HG03045 (cell line): ENCODE measurements around the gene MOG.

ENCODE experiments used
- ATAC-seq: cut with Tn5 transposase; IDR thresholded peaks from one replicate; pipeline ENCODE4 v1.9.1; 2021; ENCODE audit warnings: mild to moderate bottlenecking, moderate library complexity; ENCODE audit not compliant: unreplicated experiment

MOG gene

DNA sequence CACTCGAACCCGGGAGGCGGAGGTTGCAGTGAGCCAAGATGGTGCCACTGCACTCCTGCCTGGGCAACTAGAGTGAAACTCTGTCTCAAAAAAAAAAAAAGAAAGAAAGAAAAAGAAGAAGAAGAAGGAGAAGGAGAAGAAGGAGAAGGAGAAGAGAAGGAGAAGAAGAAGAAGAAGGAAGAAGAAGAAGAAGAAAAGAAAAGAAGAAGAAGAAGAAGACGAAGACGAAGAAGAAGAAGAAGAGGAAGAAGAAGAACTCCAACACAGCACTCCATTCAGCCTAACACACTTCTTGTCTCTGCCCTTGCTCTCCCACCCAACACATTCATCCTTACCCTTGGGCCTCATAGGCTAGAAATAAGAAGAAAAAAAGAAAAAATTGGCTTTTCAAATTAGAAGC is 17.1 kb downstream of the MOG start:
- no peak for ATAC-seq

DNA sequence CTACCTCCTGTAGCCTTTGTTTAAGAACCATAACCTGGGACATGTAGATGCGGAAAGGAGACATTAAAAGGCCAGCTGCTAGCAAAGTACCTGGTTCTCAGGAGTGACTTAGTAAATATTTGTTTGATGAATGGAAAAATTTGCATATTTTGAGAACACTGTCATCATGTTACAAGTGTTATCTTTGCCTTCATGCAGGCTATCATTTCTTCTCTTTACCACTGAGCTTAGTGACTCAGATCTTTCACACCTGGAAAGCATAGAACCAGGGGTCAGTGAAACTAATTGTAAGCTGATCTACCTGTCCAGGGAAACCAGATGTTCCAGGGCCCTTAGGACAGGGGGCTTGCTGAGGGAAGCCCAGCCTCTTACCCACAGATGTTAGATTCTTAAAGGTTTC is 18.7 kb downstream of the MOG start:
- no peak for ATAC-seq

DNA sequence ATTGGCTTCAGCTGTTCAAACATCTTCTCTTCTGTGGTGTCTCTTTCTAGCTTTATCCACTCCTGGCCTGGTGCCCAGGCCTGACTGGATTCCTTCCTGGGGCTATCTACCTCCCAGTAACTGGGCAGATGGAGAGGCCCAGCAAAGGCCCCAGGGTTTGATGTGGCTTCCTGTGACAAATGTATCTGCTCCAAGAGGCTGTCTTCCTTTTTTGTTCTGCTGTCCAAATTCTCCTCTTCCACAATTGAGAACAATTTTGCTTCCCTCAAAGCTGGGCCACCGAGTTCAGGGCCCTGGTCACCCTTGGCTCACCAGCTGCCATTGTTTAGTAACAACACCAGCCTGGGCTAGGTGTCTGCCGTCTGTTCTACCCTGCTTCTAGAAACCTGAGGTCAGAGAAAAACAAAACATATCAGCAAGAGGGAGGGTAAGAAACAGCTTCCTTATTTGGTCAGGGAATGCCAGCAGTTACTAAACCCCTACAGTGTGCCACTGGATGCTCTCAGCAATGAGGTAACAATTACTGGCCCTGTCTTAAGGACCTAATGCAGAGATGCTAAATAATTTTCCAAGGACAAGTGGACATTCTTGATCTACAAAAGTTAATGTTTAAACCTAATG is 20.2 kb downstream of the MOG start:
- no peak for ATAC-seq

DNA sequence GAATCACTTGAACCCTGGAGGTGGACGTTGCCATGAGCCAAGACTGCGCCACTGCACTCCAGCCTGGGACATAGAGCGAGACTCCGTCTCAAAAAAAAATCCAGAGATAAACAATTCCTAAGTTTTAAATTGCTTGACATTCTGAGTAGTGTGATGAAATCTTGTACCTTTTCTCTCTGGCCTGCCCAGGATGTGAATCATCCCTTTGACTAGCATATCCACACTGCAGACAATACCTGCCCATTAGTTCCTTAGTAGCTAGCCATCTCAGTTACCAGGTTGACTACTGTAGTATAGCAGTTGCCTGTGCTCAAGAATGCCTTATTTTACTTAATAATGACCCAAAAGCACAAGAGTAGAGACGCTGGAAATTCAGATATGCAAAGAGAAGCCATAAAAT is 21.2 kb downstream of the MOG start:
- ATAC-seq = no peak

GRCh38 chr6:29679962-29680361 is 23.1 kb downstream of the MOG start:
- ATAC-seq = no peak

DNA sequence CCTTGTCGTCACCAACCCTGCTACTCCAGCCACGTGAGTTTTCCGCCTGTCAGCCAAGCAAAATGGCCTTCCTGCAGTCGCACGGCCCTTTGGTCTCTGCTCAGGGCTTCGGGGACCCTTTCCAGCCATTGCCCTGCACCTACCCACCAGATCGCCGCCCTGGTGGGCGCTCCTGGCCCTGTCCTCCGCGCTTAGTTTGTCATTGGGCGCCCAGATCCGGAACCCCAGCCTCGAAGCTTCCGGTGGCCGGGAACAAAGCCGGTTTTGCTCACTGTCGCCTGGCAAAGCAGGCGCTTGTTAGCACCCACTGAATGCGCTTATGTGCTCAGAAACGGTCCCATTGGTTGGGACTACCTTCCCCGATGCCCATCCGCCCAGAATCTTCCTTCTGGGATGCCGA is 23.5 kb downstream of the MOG start:
- no peak for ATAC-seq

GRCh38 chr6:29680904-29681303 is 24.0 kb downstream of the MOG start, which contains the start of gene ZFP57:
ZFP57 (minus strand) TSS chr6:29681152; CDS start chr6:29677003, 4,149 bp downstream.
- ATAC-seq = no peak

DNA sequence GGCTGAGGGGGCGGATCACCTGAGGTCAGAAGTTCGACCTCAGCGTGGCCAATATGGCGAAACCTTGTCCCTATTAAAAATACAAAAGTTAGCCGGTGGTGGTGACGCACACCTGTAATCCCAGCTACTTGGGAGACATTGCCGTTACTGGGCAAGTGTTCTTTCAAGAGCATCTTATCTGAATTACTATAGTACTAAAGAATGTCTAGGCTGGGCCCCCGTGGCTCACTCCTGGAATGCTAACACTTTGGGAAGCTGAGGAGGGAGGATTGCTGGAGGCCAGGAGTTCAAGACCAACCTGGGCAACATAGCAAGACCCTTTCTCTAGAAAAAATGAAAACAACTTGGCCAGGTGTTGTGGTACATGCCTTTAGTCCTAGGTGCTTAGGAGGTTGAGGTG is 24.9 kb downstream of the MOG start:
- ATAC-seq = no peak

- no peak for ATAC-seq
Observed at GRCh38 chr6:29685718-29686326, 28.9 kb downstream of the MOG start.

DNA sequence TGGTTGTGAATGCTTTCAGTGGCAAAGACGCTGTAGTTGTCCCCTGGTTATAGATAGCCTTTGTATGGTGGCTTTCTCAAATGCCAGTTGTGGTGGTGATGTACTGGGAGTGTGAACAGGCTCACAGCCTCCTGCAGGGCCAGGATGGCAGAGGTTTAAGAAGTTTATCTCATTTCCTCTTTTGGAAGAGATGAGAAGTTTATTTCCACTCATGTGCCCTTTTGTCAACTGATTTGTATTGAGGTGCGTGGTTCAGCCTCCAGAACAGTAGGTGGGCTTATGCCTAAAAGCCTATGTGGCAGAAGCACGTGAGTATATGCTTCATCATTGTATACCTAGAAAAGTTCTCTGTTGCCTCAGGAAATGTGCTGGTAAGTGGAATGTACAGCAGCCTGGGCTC is 37.7 kb downstream of the MOG start:
- no peak for ATAC-seq

DNA sequence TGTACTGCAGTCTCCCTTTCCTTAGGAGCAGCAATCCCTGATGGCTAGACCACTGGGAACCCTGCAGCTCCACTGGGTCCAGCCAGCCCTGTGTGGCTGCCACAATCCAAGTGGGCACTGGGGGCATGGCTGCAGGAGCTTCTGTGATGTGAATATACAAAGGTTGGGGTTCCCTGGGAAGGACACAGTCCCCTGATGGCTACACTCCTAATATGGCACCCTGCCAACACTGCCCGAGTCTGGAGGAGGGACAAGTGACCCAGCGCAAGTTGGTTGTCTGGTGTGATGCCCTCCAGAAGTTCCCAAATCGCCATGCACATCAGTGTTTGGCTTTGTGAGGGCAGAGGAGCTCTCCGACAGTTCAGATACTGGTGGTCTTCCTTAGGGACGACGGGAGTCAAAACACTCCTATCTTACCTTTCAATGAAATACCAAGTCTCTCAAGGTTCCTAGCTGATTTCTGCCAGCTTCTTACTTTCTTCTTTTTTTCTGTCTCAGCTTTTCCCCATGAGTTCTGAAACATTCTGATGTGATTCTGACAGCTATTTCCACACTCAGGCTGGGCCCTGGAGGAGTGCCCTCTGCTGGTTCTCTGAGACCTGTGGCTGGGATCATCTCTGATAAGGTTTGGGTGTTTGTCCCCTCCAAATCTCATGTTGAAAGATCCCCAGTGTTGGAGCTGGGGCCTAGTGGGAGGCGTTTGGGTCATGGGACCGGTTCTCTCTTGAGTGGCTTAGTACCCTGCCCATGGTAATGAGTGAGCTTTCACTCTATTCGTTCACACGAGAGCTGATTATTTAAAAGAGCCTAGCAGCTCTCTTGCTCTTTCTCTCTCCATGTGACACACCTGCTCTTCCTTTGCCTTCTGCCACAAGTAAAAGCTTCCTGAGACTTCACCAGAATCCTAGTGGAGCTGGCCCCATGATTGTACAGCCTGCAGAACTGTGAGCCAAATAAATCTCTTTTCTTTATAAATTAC is 39.5 kb downstream of the MOG start:
- ATAC-seq = no peak

DNA sequence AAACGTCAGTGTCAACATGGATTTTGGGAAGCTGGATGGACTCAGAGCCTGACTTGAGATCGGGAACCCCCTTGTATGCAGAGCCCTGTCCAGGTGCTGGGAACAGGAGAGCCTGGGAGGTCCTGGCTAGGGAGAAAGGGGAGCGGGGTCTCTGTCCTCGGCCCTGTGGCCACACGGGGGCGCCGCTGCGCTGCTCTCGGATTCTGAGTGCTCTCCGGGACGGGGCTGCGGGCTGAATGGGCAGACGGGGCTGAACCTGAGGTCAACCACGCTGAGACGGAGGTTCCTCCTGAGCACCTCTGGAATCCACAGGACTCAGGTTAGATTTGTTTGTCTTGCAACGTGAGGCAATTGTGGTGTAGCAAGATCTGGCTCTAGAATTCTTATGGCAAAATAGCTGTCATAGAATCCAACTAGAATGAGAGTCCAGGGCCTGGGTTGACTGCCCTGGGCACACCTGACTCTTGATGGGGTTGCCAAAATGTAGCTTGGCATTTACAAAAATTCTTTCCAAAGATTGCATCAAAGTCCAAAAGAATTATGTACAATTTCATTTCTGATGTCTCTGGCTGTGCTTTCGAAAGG is 45.7 kb downstream of the MOG start:
- no peak for ATAC-seq

DNA sequence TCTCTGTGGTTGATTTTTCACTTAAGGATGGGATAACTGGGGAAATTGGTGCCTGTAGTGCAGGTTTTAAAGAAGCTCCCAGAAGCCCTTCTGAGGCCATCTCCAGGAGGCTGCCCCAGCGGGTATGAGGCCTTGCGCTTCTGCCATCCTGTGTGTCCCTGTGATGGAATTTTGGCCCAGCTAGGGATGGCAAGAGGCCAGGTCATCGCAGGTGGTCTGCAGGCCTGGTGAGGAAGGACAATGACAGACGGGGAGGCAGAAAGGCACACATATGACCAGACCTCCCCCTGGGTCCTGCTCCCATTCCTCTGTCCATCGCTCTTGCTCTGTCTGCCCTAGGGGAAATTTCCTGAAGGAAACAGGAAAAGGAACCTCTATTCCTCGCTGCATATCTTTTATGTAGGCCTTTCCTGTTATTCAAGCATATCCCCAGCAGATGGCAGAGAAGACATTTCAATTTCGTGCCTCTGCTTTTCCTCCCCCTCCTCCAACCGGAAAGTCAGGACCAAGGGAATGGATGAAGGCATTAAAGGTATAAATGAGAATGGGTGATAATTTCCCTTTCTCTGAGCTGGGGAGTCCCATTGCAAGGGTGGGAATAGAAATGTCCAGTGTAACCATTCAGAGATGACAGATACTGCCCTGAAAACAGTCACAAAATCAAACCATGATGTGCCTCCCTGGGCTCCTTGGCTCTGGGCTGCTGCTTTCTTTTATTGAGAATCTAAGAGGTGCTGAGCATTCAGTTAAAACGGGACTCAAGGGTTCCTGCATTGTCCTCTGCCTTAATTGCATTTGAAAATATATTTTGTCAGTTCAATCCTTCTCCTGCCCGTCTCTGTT is 48.7 kb downstream of the MOG start:
- no peak for ATAC-seq

DNA sequence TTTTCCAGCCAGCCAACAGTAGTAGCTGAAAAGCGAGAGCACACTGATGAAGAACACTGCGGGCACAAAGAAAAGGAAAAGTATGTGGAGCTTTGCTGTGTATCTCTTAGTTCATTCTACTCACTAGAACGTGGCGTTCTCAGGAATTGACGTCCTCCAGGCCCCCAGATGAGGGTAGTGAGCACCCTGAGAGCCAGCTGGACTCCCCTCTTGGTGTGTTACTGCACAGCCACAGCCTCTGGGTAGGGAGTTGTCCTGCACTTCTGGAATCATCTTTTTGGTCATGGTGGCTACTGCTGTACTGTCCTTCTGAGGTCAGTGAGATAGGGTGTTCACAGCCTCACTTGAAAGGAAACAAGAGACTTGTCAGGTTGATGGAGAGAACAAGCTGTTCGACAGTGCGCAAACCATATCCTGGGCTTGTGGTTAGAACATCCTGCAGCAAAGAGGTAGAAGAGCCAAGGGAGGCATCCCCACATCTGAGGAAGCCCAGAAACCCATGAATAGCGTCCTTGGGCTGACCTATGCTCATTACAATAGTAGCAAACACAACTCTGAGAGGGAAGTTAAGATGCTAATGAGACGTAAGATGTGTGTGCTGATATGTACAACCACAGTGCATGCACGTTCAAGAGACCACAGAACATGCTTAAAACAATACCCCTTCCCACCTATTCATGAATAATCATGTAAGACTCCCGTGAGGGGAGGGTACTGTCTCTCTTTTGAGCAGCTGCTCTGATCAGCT is 51.7 kb downstream of the MOG start:
- ATAC-seq = no peak

GRCh38 chr6:29709188-29709587 is 52.3 kb downstream of the MOG start:
- no peak for ATAC-seq

DNA sequence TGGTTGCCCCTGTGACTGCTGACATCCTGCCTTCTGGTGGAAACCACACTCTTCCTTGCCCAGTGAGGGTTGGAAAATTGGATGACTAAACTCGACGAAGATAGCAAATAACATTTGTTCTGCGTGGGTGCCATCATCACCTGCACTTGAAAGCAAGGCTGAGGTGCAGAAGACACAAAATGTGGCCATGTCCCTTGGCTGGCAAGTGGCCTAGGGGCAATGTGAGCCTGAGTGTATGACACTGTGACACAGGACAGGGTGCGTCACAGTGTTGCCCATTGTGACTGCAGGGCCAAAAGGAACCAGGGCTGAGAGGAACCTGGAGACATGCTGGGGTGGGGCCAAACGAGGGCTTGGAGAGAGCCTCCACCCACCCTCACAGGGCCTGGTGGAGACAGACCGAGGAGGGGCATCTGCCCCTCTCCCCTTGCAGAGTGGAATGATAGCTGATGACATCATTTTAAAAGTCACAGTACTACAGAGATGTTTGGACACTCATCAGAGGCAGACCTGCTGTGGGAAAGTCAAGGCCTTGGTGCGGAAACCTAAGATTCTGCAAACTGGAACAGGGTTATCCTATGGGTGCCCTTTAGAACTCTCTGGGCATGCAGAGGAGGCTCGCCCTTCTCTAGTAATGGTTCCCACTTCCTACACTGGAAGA is 53.5 kb downstream of the MOG start:
- ATAC-seq = no peak

- no peak for ATAC-seq
Observed at GRCh38 chr6:29720863-29721262, 64.0 kb downstream of the MOG start.
